K562 (cell line): ENCODE data around the gene OR10D3.
"Not testable (repeated sequence)": the region's sequence is repeated elsewhere in the genome, so short reads cannot be mapped to it uniquely, and the experiment has no call there.

Experiments
- CEBPB ChIP-seq: fragments of 450-650 bp; IDR thresholded peaks from 2 replicates; pipeline ENCODE4 v1.6.1; 2016; ENCODE audit warnings: missing genetic modification characterization, missing compliant biosample characterization
- CTCF ChIP-seq, 3 experiments: IDR thresholded peaks in 2 of 3; conservative IDR thresholded peaks in 1 of 3; 2 replicates each; pipeline ENCODE4 v1.5.1; 2011 to 2012; ENCODE audit warnings: low read length in 3 of 3, mild to moderate bottlenecking in 3 of 3, control low read depth in 2 of 3, improper control_type of control experiment in 1 of 3, inconsistent platforms in 1 of 3, low read depth in 1 of 3, mixed read lengths in 1 of 3, moderate library complexity in 1 of 3; ENCODE audit not compliant: insufficient read depth in 2 of 3
- DNMT1 ChIP-seq: fragments of 450-650 bp; IDR thresholded peaks from 2 replicates; pipeline ENCODE4 v1.6.1; 2016; ENCODE audit warnings: antibody characterized with exemption, mild to moderate bottlenecking
- EGR1 ChIP-seq: fragments of 450-650 bp; conservative IDR thresholded peaks from 2 replicates; pipeline ENCODE4 v1.6.1; 2017; ENCODE audit warnings: mild to moderate bottlenecking
- EZH2 ChIP-seq: IDR thresholded peaks from 2 replicates; pipeline ENCODE4 v1.6.1; 2012; ENCODE audit warnings: low read depth, mild to moderate bottlenecking, inconsistent platforms, low read length, borderline replicate concordance
- GTF2A2 ChIP-seq: IDR thresholded peaks from 2 replicates; pipeline ENCODE4 v1.6.1; 2016; ENCODE audit warnings: mild to moderate bottlenecking, missing genetic modification characterization, missing compliant biosample characterization
- SIN3A ChIP-seq, 2 experiments: fragments of 150-350 bp in 1 of 2; IDR thresholded peaks; 2 replicates each; pipeline ENCODE4 v1.6.1; 2011 to 2016; ENCODE audit warnings: borderline replicate concordance in 2 of 2, low read depth in 2 of 2, low read length in 2 of 2, mild to moderate bottlenecking in 2 of 2, moderate library complexity in 2 of 2; ENCODE audit not compliant: control insufficient read depth in 1 of 2
- SP1 ChIP-seq: sonication (generic); formaldehyde crosslinking; IDR thresholded peaks from 2 replicates; pipeline ENCODE4 v1.8.1; 2022; ENCODE audit warnings: mild to moderate bottlenecking, missing genetic modification reagents
- TSHZ1 ChIP-seq: fragments of 250-450 bp; sonication (Bioruptor Pico); IDR thresholded peaks from 2 replicates; pipeline ENCODE4 v1.4.0; 2020; ENCODE audit warnings: mild to moderate bottlenecking, moderate library complexity
- USF2 ChIP-seq: sonication (generic); formaldehyde crosslinking; IDR thresholded peaks from 2 replicates; pipeline ENCODE4 v1.5.0; 2020; ENCODE audit warnings: missing genetic modification reagents
- ZNF174 ChIP-seq: fragments of 250-450 bp; sonication (Bioruptor Pico); IDR thresholded peaks from 2 replicates; pipeline ENCODE4 v1.4.0; 2020; ENCODE audit warnings: mild to moderate bottlenecking
- ZNF431 ChIP-seq: sonication (generic); formaldehyde crosslinking; IDR thresholded peaks from 2 replicates; pipeline ENCODE4 v1.8.0; 2022; ENCODE audit warnings: mild to moderate bottlenecking, missing genetic modification reagents
- ZNF445 ChIP-seq: fragments of 250-450 bp; sonication (Bioruptor Pico); IDR thresholded peaks from 2 replicates; pipeline ENCODE4 v1.4.0; 2020; ENCODE audit warnings: low read depth, mild to moderate bottlenecking, moderate library complexity
- ZNF639 ChIP-seq, 2 experiments: fragments of 200-800 bp in 1 of 2; sonication (Bioruptor generic) in 1 of 2; sonication (generic) in 1 of 2; formaldehyde crosslinking in 1 of 2; IDR thresholded peaks in 1 of 2; conservative IDR thresholded peaks in 1 of 2; 2 replicates each; pipeline versions ENCODE4 v1.5.0 to v1.6.1; 2016 to 2020; ENCODE audit warnings: missing compliant biosample characterization in 1 of 2, missing genetic modification characterization in 1 of 2, missing genetic modification reagents in 1 of 2

GRCh38 chr11:124170315-124170714 is 12.8 kb upstream of the OR10D3 start:
- TF ChIP-seq EZH2; CTCF (IDR thresholded peaks at IDR 0.05 in 2 of 3, conservative IDR thresholded peaks at IDR 0.05 in 1 of 3; ENCODE audit: insufficient read depth in 2 of 3, low read depth in 1 of 3, low read length in 3 of 3); ZNF639 (CRISPR knock-in tag; conservative IDR thresholded peaks at IDR 0.05 in 1 of 2, IDR thresholded peaks at IDR 0.05 in 1 of 2); SP1; TSHZ1 (CRISPR knock-in tag); SIN3A (IDR thresholded peaks at IDR 0.05; ENCODE audit: borderline replicate concordance in 2 of 2, control insufficient read depth in 1 of 2, low read depth in 2 of 2, low read length in 2 of 2); CEBPB (tag); EGR1; USF2 (CRISPR knock-in tag); ZNF445 (CRISPR knock-in tag); ZNF174; DNMT1; ZNF431 (CRISPR knock-in tag): not testable (repeated sequence)
- 0 out of 2 replicates have a peak, but pooled peaks have one; percentile 3 for TF ChIP-seq GTF2A2 (tag)
